Mammary epithelial cell (primary cell): ENCODE data around the gene TIMM9.

Experiments
- CTCF ChIP-seq, 2 donors: IDR thresholded peaks in 1 of 2; conservative IDR thresholded peaks in 1 of 2; 2 replicates each; pipeline ENCODE4 v1.5.1; 2011 to 2012; ENCODE audit warnings: inconsistent platforms in 2 of 2, low read length in 2 of 2, mild to moderate bottlenecking in 2 of 2, control low read depth in 1 of 2, low read depth in 1 of 2; ENCODE audit not compliant: insufficient read depth in 1 of 2; ENCODE audit errors: extremely low read depth in 1 of 2
- EZH2 ChIP-seq: IDR thresholded peaks from 2 replicates; pipeline ENCODE4 v1.6.1; 2012; ENCODE audit warnings: low read length, inconsistent platforms, borderline replicate concordance

GRCh38 chr14:58439476-58439875 is 12.1 kb upstream of the TIMM9 start:
- TF ChIP-seq CTCF (conservative IDR thresholded peaks at IDR 0.05 in 1 of 2, IDR thresholded peaks at IDR 0.05 in 1 of 2; ENCODE audit: extremely low read depth in 1 of 2, insufficient read depth in 1 of 2, low read depth in 1 of 2, low read length in 2 of 2) (no peak), EZH2 (no peak)
